H9 (cell line): Measurements from ENCODE around the gene CRACDL. TPM values are rescaled to one million over a fixed set of nuclear protein-coding genes. Genes with fewer than 3 reads are reported as not detected.

ENCODE experiments used
- DNase-seq: peaks from one replicate; pipeline ENCODE4 v3.0.0-alpha.2; 2017
- H2AFZ ChIP-seq: one replicate; pipeline ENCODE4 v1.6.1; 2013; ENCODE audit warnings: mild to moderate bottlenecking, low read length, control low read depth, moderate library complexity
- H2AK5ac ChIP-seq: 2 replicates; pipeline ENCODE4 v1.6.1; 2013; ENCODE audit warnings: low read length, control low read depth, mixed read lengths; ENCODE audit not compliant: insufficient read length
- H2BK120ac ChIP-seq: one replicate; pipeline ENCODE4 v1.6.1; 2013; ENCODE audit warnings: low read depth, mild to moderate bottlenecking, low read length, control low read depth, inconsistent platforms; ENCODE audit not compliant: poor library complexity, severe bottlenecking
- H2BK12ac ChIP-seq: 2 replicates; pipeline ENCODE4 v1.6.1; 2013; ENCODE audit warnings: low read length, control low read depth, mixed read lengths, low read depth; ENCODE audit not compliant: insufficient read length
- H2BK15ac ChIP-seq: 2 replicates; pipeline ENCODE4 v1.6.1; 2013; ENCODE audit warnings: low read depth, low read length, control low read depth
- H2BK20ac ChIP-seq: one replicate; pipeline ENCODE4 v1.6.1; 2013; ENCODE audit warnings: low read depth, mild to moderate bottlenecking, low read length, control low read depth, inconsistent platforms; ENCODE audit not compliant: poor library complexity, severe bottlenecking
- H2BK5ac ChIP-seq: 2 replicates; pipeline ENCODE4 v1.6.1; 2013; ENCODE audit warnings: low read length, control low read depth, mixed read lengths; ENCODE audit not compliant: insufficient read length
- H3K14ac ChIP-seq: 2 replicates; pipeline ENCODE4 v1.6.1; 2013; ENCODE audit warnings: low read length, control low read depth; ENCODE audit not compliant: insufficient read depth
- H3K18ac ChIP-seq: 2 replicates; pipeline ENCODE4 v1.6.1; 2013; ENCODE audit warnings: low read depth, mild to moderate bottlenecking, mixed read lengths, low read length, control low read depth; ENCODE audit not compliant: insufficient read length
- H3K23ac ChIP-seq: 2 replicates; pipeline ENCODE4 v1.6.1; 2013; ENCODE audit warnings: low read length, control low read depth, mixed read lengths, low read depth; ENCODE audit not compliant: insufficient read length
- H3K23me2 ChIP-seq: 2 replicates; pipeline ENCODE4 v1.6.1; 2013; ENCODE audit warnings: low read depth, mild to moderate bottlenecking, mixed read lengths, low read length, control low read depth; ENCODE audit not compliant: insufficient read length, poor library complexity, severe bottlenecking
- H3K27ac ChIP-seq: 2 replicates; pipeline ENCODE4 v1.5.1; 2013; ENCODE audit warnings: low read length, control low read depth, mixed read lengths, low read depth; ENCODE audit not compliant: insufficient read length
- H3K27me3 ChIP-seq: 2 replicates; pipeline ENCODE4 v1.6.1; 2013; ENCODE audit warnings: low read length, control low read depth, inconsistent platforms; ENCODE audit not compliant: insufficient read depth
- H3K4ac ChIP-seq: 2 replicates; pipeline ENCODE4 v1.6.1; 2013; ENCODE audit warnings: low read depth, mild to moderate bottlenecking, control low read depth, inconsistent platforms, low read length, moderate library complexity
- H3K4me1 ChIP-seq: 2 replicates; pipeline ENCODE4 v1.6.1; 2013; ENCODE audit warnings: low read length, control low read depth, inconsistent platforms; ENCODE audit not compliant: insufficient read depth
- H3K4me2 ChIP-seq: 2 replicates; pipeline ENCODE4 v1.6.1; 2013; ENCODE audit warnings: low read length, control low read depth, mixed read lengths; ENCODE audit not compliant: insufficient read length, insufficient read depth
- H3K56ac ChIP-seq: 2 replicates; pipeline ENCODE4 v1.6.1; 2013; ENCODE audit warnings: low read depth, mild to moderate bottlenecking, mixed read lengths, low read length, control low read depth; ENCODE audit not compliant: insufficient read length
- H3K79me1 ChIP-seq: 2 replicates; pipeline ENCODE4 v1.6.1; 2013; ENCODE audit warnings: low read depth, mild to moderate bottlenecking, moderate library complexity, low read length, control low read depth, inconsistent platforms; ENCODE audit not compliant: insufficient read depth, poor library complexity, severe bottlenecking
- H3K79me2 ChIP-seq: 2 replicates; pipeline ENCODE4 v1.6.1; 2013; ENCODE audit warnings: low read length, control low read depth, inconsistent platforms; ENCODE audit not compliant: insufficient read depth
- H3K9ac ChIP-seq: 2 replicates; pipeline ENCODE4 v1.6.1; 2013; ENCODE audit warnings: low read length, control low read depth, mixed read lengths; ENCODE audit not compliant: insufficient read length; ENCODE audit errors: extremely low read depth
- H3K9me3 ChIP-seq: one replicate; pipeline ENCODE4 v1.6.1; 2013; ENCODE audit warnings: low read depth, low read length, inconsistent platforms; ENCODE audit not compliant: control insufficient read depth
- H3T11ph ChIP-seq: one replicate; pipeline ENCODE4 v1.6.1; 2013; ENCODE audit warnings: mild to moderate bottlenecking, low read length, control low read depth, inconsistent platforms
- H4K20me1 ChIP-seq: one replicate; pipeline ENCODE4 v1.6.1; 2013; ENCODE audit not compliant: control insufficient read depth, insufficient read length, insufficient read depth
- H4K5ac ChIP-seq: 2 replicates; pipeline ENCODE4 v1.6.1; 2013; ENCODE audit warnings: low read depth, mild to moderate bottlenecking, mixed read lengths, low read length, control low read depth; ENCODE audit not compliant: insufficient read length
- H4K8ac ChIP-seq: replicated peaks from 2 replicates; pipeline ENCODE4 v1.6.1; 2013; ENCODE audit warnings: low read length, control low read depth, mixed read lengths, low read depth; ENCODE audit not compliant: insufficient read length
- H4K91ac ChIP-seq: 2 replicates; pipeline ENCODE4 v1.6.1; 2013; ENCODE audit warnings: low read depth, mild to moderate bottlenecking, moderate library complexity, mixed read lengths, low read length, control low read depth; ENCODE audit not compliant: insufficient read length
- H3K27ac Mint-ChIP-seq, 3 experiments: 2 replicates in 2 of 3; 3 replicates in 1 of 3; pipeline ENCODE4 v1.8.0; 2020 to 2021; ENCODE audit warnings: mixed read lengths in 3 of 3, mild to moderate bottlenecking in 1 of 3, moderate library complexity in 1 of 3
- H3K27me3 Mint-ChIP-seq: 2 replicates; pipeline ENCODE4 v1.8.0; 2021; ENCODE audit warnings: low read depth, mild to moderate bottlenecking, moderate library complexity, mixed read lengths
- H3K36me3 Mint-ChIP-seq, 3 experiments: 2 replicates in 2 of 3; 3 replicates in 1 of 3; pipeline ENCODE4 v1.8.0; 2020 to 2021; ENCODE audit warnings: low read depth in 3 of 3, mixed read lengths in 3 of 3; ENCODE audit not compliant: insufficient read depth in 1 of 3
- H3K4me1 Mint-ChIP-seq, 2 experiments: 2 replicates each; pipeline ENCODE4 v1.8.0; 2020; ENCODE audit warnings: mixed read lengths in 2 of 2
- H3K4me3 Mint-ChIP-seq, 2 experiments: 2 replicates in 1 of 2; 3 replicates in 1 of 2; pipeline ENCODE4 v1.8.0; 2020 to 2021; ENCODE audit warnings: mild to moderate bottlenecking in 2 of 2, mixed read lengths in 2 of 2, moderate library complexity in 1 of 2
- H3K9me3 Mint-ChIP-seq, 2 experiments: 2 replicates in 1 of 2; 3 replicates in 1 of 2; pipeline ENCODE4 v1.8.0; 2020; ENCODE audit warnings: mild to moderate bottlenecking in 2 of 2, mixed read lengths in 2 of 2, moderate library complexity in 1 of 2
- WGBS: extraction: QIAGEN DNeasy Blood & Tissue Kit; methylation state at CpG from one replicate; pipeline ENCODE4 v1.1.7; 2013; ENCODE audit warnings: missing lambda C conversion rate, low lambda C conversion rate, mixed read lengths; ENCODE audit not compliant: insufficient read length; ENCODE audit errors: extremely low coverage; 5-methylcytosine and 5-hydroxymethylcytosine counted together
- total RNA-seq: library from RNA; stranded (reverse); gene quantifications from 2 replicates; pipeline ENCODE4 v1.2.1, GENCODE V29; 2021
- TF ChIP-seq, protein P1 (sequence below): fragments of 200-600 bp; sonication (generic); conservative IDR thresholded peaks from 3 replicates; pipeline ENCODE4 v1.8.0; 2021; ENCODE audit warnings: antibody characterized with exemption, mild to moderate bottlenecking

CRACDL gene
- total RNA-seq, 1 experiment from 2014 or later: 0.48 TPM

- no peak overlapping the region for H3K27ac Mint-ChIP-seq
- WGBS: no CpG with 5 or more reads among the region's 5 CpGs
Observed at GRCh38 chr2:98793275-98793674, 142.8 kb downstream of the CRACDL start.

More at GRCh38 chr2:98793275-98793674, 142.8 kb downstream of the CRACDL start:
- H3K79me2 ChIP-seq: no peaks in the 10 kb centered on the region
- H3K9ac ChIP-seq: no peak overlapping the region
- H3K79me1 ChIP-seq: no peaks in the 10 kb centered on the region
- H2BK12ac ChIP-seq: no peak overlapping the region
- no peak overlapping the region for H3K4me2 ChIP-seq
- H3K56ac ChIP-seq: no peak overlapping the region
- no peak overlapping the region for H3K27ac ChIP-seq
- H3K36me3 Mint-ChIP-seq: no peaks in the 10 kb centered on the region
- no peaks in the 10 kb centered on the region; a peak in 2 of 5 replicates for H3K9me3 Mint-ChIP-seq
- H2AFZ ChIP-seq: no peak overlapping the region
- no peak overlapping the region for H3K4ac ChIP-seq
- H3T11ph ChIP-seq: no peak overlapping the region
- no peaks in the 10 kb centered on the region for H3K4me1 Mint-ChIP-seq
- no peaks in the 10 kb centered on the region for H4K20me1 ChIP-seq
- peaks cover 5% of the 10 kb centered on the region; the same call in 1 of the 2 replicates for H3K27me3 Mint-ChIP-seq
- H3K18ac ChIP-seq: no peak overlapping the region
- TF ChIP-seq, protein P1, sequence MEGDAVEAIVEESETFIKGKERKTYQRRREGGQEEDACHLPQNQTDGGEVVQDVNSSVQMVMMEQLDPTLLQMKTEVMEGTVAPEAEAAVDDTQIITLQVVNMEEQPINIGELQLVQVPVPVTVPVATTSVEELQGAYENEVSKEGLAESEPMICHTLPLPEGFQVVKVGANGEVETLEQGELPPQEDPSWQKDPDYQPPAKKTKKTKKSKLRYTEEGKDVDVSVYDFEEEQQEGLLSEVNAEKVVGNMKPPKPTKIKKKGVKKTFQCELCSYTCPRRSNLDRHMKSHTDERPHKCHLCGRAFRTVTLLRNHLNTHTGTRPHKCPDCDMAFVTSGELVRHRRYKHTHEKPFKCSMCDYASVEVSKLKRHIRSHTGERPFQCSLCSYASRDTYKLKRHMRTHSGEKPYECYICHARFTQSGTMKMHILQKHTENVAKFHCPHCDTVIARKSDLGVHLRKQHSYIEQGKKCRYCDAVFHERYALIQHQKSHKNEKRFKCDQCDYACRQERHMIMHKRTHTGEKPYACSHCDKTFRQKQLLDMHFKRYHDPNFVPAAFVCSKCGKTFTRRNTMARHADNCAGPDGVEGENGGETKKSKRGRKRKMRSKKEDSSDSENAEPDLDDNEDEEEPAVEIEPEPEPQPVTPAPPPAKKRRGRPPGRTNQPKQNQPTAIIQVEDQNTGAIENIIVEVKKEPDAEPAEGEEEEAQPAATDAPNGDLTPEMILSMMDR: no peak
- no peak overlapping the region for H3K23ac ChIP-seq
- H2BK15ac ChIP-seq: no peak overlapping the region
- H2BK120ac ChIP-seq: no peak overlapping the region
- no peak overlapping the region for H3K14ac ChIP-seq
- no peak overlapping the region for H4K8ac ChIP-seq
- H4K5ac ChIP-seq: no peak overlapping the region
- no peak overlapping the region for H2BK5ac ChIP-seq
- no peak overlapping the region for H2AK5ac ChIP-seq
- no peak overlapping the region for H4K91ac ChIP-seq
- H3K27me3 ChIP-seq: no peaks in the 10 kb centered on the region
- no peak for DNase-seq
- H3K4me3 Mint-ChIP-seq: no peak overlapping the region
- H2BK20ac ChIP-seq: no peak overlapping the region
- no peaks in the 10 kb centered on the region for H3K23me2 ChIP-seq
- no peaks in the 10 kb centered on the region for H3K4me1 ChIP-seq
- no peaks in the 10 kb centered on the region for H3K9me3 ChIP-seq
